IPS DF 6.9 (cell line): ENCODE results near the gene CRAT.

Experiments
- DNase-seq: peaks from one replicate; pipeline ENCODE4 v3.0.0-alpha.2; 2013; ENCODE audit warnings: low read depth, low spot score
- H3K27ac ChIP-seq: one replicate; pipeline ENCODE4 v1.5.1; 2013; ENCODE audit warnings: low read length, control low read depth
- H3K27me3 ChIP-seq: 2 replicates; pipeline ENCODE4 v1.6.1; 2013; ENCODE audit warnings: mild to moderate bottlenecking, low read length; ENCODE audit not compliant: control insufficient read depth, insufficient read depth
- H3K36me3 ChIP-seq: 2 replicates; pipeline ENCODE4 v1.6.1; 2013; ENCODE audit warnings: low read length; ENCODE audit not compliant: control insufficient read depth, insufficient read depth
- H3K4me1 ChIP-seq: 2 replicates; pipeline ENCODE4 v1.6.1; 2013; ENCODE audit warnings: low read length; ENCODE audit not compliant: control insufficient read depth, insufficient read depth
- H3K4me3 ChIP-seq: 2 replicates; pipeline ENCODE4 v1.5.1; 2013; ENCODE audit warnings: mild to moderate bottlenecking, low read length
- H3K9me3 ChIP-seq: 2 replicates; pipeline ENCODE4 v1.6.1; 2013; ENCODE audit warnings: low read length, inconsistent platforms; ENCODE audit not compliant: control insufficient read depth, insufficient read depth
- WGBS: extraction: QIAGEN DNeasy Blood & Tissue Kit; methylation state at CpG from one replicate; pipeline ENCODE4 v1.1.7; 2013; ENCODE audit warnings: mixed read lengths, missing lambda C conversion rate; ENCODE audit not compliant: insufficient read length, insufficient coverage; 5-methylcytosine and 5-hydroxymethylcytosine counted together

The CRAT gene

GRCh38 chr9:129063061-129063460 lies 47.5 kb downstream of the CRAT start:
- Histone ChIP-seq H3K9me3 (no peaks in the 10 kb centered on the region), H3K27me3 (no peaks in the 10 kb centered on the region), H3K36me3 (peaks cover 20% of the 10 kb centered on the region), H3K27ac (no peak overlapping the region), H3K4me1 (no peaks in the 10 kb centered on the region), H3K4me3 (no peak overlapping the region)
- WGBS, result no CpG with 5 or more reads among the region's 9 CpGs
- DNase-seq, result no peak

GRCh38 chr9:129060991-129061390 lies 49.6 kb downstream of the CRAT start:
- peaks cover 16% of the 10 kb centered on the region for H3K36me3 ChIP-seq
- no peak for DNase-seq
- H3K27me3 ChIP-seq, result no peaks in the 10 kb centered on the region
- no peaks in the 10 kb centered on the region for H3K4me1 ChIP-seq
- no peak overlapping the region for H3K27ac ChIP-seq
- WGBS, result no CpG with 5 or more reads among the region's 12 CpGs
- H3K9me3 ChIP-seq, result no peaks in the 10 kb centered on the region
- no peak overlapping the region for H3K4me3 ChIP-seq

DNA sequence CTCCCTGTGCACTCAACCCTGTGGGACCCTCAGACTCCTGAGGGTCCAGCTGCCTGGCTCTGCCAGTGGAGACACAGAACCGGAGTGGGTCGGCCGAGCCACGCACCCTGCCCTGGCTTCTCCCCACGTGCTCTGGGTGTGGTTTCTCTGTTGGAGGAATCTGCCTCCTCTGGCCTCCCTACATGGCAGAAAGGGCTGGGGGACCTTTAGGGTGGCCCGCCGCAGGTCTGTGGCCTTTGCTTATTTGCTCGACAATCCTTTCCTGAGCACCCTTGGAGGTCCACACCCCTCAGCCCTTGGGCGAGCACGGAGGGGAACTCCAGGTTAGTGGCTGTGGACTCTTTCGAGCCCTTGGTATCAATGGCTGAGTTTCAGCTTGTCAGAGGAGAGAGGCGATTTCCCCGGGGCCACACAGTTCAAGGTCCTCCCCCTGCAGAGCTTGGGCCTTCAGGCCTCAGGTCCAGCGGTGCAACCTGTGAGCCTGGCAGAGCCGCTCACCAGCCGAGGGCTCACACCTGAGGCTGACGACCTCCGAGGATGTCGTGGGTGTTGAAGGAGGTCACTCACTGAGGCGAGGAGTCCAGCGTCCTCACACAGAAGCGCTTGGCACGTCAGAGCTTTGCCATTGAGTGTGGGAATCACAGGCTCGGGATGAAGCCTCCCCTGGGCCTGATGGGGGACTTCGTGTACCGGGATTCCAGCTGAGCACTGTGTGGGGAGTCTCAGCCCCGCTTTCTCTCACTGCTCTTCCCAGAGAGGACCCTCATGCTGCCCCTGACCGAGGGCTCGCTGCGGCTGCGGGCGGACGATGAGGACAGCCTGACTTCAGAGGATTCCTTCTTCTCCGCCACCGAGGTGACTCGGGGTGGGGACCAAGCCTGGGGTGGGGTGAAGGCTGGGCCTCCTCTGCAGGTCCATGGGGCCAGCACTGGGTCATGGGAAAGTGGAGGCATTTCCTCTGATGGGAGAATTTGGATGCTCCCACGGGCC lies 50.5 kb downstream of the CRAT start:
- DNase-seq, result no peak
- no peaks in the 10 kb centered on the region for H3K9me3 ChIP-seq
- H3K36me3 ChIP-seq, result peaks cover 16% of the 10 kb centered on the region
- WGBS, result no CpG with 5 or more reads among the region's 37 CpGs
- no peaks in the 10 kb centered on the region for H3K4me1 ChIP-seq
- H3K27ac ChIP-seq, result no peak overlapping the region
- no peaks in the 10 kb centered on the region for H3K27me3 ChIP-seq
- no peak overlapping the region for H3K4me3 ChIP-seq

DNA sequence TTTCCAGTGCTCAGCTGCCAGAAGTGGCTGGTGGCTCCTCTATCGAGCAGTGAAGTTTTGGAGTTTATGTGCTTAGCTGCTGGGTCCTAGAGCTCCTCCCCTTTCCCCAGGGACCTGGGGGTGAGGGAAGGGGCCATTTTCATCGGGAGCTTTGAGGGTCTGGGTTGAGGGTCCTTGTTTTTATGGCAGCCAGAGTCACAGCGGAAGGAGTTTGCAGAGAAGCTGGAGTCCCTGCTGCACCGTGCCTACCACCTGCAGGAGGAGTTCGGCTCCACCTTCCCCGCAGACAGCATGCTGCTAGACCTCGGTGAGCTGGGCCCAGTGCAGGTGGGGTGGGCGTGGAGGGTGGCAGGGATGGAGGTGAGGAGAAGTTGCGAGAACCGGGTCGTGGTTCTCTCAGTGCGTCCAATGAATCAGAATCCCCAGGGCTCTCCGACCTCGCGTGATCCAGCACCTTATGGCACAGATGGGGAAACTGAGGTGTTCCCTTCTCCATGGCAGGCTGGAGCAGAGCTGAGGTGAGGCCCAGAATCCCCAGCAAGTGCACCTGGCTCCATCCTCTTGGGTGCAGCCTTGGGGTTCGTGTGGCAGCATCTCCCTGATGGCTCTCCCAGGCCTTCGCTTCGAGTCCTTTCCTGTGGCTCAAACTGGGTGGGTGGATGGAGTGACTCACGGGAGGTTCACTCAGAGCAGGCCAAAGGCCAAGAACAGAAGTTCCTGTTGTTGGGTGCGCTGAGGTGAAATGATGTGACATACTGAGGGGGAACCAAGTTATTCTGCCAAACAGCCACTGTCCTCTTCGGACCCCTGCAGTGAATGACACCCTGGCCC lies 51.4 kb downstream of the CRAT start:
- H3K36me3 ChIP-seq, result peaks cover 16% of the 10 kb centered on the region
- H3K4me1 ChIP-seq, result no peaks in the 10 kb centered on the region
- WGBS, result no CpG with 5 or more reads among the region's 21 CpGs

GRCh38 chr9:129054163-129054851 lies 56.3 kb downstream of the CRAT start:
- Histone ChIP-seq H3K36me3 (peaks cover 16% of the 10 kb centered on the region), H3K4me1 (no peaks in the 10 kb centered on the region), H3K27ac (no peak overlapping the region), H3K4me3 (no peak overlapping the region), H3K27me3 (no peaks in the 10 kb centered on the region), H3K9me3 (no peaks in the 10 kb centered on the region)
- WGBS, result no CpG with 5 or more reads among the region's 5 CpGs
- no peak for DNase-seq

More for the DNA sequence above, 51.4 kb downstream of the CRAT start:
- no peaks in the 10 kb centered on the region for H3K27me3 ChIP-seq
- DNase-seq, result no peak
- no peaks in the 10 kb centered on the region for H3K9me3 ChIP-seq
- H3K4me3 ChIP-seq, result no peak overlapping the region
- no peak overlapping the region for H3K27ac ChIP-seq

GRCh38 chr9:129053020-129053419 lies 57.6 kb downstream of the CRAT start:
- no peak overlapping the region for H3K27ac ChIP-seq
- no peak overlapping the region for H3K4me3 ChIP-seq
- DNase-seq, result no peak
- no peaks in the 10 kb centered on the region for H3K4me1 ChIP-seq
- H3K9me3 ChIP-seq, result no peaks in the 10 kb centered on the region
- no peaks in the 10 kb centered on the region for H3K27me3 ChIP-seq
- peaks cover 19% of the 10 kb centered on the region for H3K36me3 ChIP-seq
- no CpG with 5 or more reads among the region's 6 CpGs for WGBS

DNA sequence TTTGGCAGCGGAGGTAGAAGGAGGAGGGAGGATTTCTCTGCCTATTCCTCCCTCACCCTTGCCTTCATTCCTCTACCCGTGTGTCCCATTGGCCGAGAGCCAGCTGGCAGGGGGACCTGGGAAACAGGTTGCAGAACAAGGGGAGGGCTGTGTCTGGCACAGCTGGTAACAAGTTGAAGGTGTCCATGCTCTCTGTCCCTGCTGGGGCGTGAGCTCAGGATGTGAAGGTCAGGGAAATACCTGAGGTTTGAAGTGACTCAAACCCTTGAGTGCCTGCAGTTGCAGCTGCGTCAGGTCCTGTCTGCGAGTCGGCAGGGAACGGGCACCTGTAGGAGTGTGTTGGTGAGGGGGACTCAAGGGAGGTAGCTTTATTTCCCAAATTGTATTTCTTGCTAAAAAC lies 58.0 kb downstream of the CRAT start:
- H3K27ac ChIP-seq, result no peak overlapping the region
- DNase-seq, result no peak
- no peaks in the 10 kb centered on the region for H3K9me3 ChIP-seq
- WGBS, result no CpG with 5 or more reads among the region's 8 CpGs
- no peaks in the 10 kb centered on the region for H3K27me3 ChIP-seq
- no peak overlapping the region for H3K4me3 ChIP-seq
- H3K4me1 ChIP-seq, result no peaks in the 10 kb centered on the region
- peaks cover 19% of the 10 kb centered on the region for H3K36me3 ChIP-seq
